DOHH2 (cell line): ENCODE results near the gene COL4A1.

Experiments
- H3F3A ChIP-seq: fragments of 200-600 bp; sonication (generic), shearing (Covaris generic); 2 replicates; pipeline ENCODE4 v1.6.0; 2016; ENCODE audit warnings: antibody characterized with exemption, mild to moderate bottlenecking; ENCODE audit not compliant: control insufficient read depth, insufficient read depth
- H3K27ac ChIP-seq: fragments of 200-600 bp; sonication (generic); 2 replicates; pipeline ENCODE4 v1.5.1; 2014; ENCODE audit warnings: low read depth, mild to moderate bottlenecking, low read length, moderate library complexity
- H3K27me3 ChIP-seq: fragments of 200-600 bp; sonication (generic); 2 replicates; pipeline ENCODE4 v1.6.1; 2014; ENCODE audit warnings: mild to moderate bottlenecking, low read length, mixed read lengths; ENCODE audit not compliant: control insufficient read depth
- H3K36me3 ChIP-seq: fragments of 200-600 bp; sonication (generic); 2 replicates; pipeline ENCODE4 v1.6.1; 2014; ENCODE audit warnings: mild to moderate bottlenecking, low read length, moderate library complexity, mixed read lengths; ENCODE audit not compliant: control insufficient read depth
- H3K4me1 ChIP-seq: fragments of 200-600 bp; sonication (generic); 2 replicates; pipeline ENCODE4 v1.6.1; 2014; ENCODE audit warnings: mild to moderate bottlenecking, low read length, mixed read lengths; ENCODE audit not compliant: control insufficient read depth
- H3K4me2 ChIP-seq: fragments of 200-600 bp; sonication (generic); 2 replicates; pipeline ENCODE4 v1.6.0; 2014; ENCODE audit warnings: mild to moderate bottlenecking, low read length, moderate library complexity
- H3K4me3 ChIP-seq: fragments of 200-600 bp; sonication (generic); 2 replicates; pipeline ENCODE4 v1.5.1; 2014; ENCODE audit warnings: mild to moderate bottlenecking, low read length, mixed read lengths
- H3K79me2 ChIP-seq: fragments of 200-600 bp; sonication (generic); 2 replicates; pipeline ENCODE4 v1.6.1; 2014; ENCODE audit warnings: mild to moderate bottlenecking, low read length, mixed read lengths; ENCODE audit not compliant: control insufficient read depth
- H3K9me2 ChIP-seq: fragments of 200-600 bp; sonication (generic); replicated peaks from 2 replicates; pipeline ENCODE4 v1.6.1; 2014; ENCODE audit warnings: mild to moderate bottlenecking, low read length, mixed read lengths; ENCODE audit not compliant: control insufficient read depth
- H3K9me3 ChIP-seq: fragments of 200-600 bp; sonication (generic); 2 replicates; pipeline ENCODE4 v1.6.1; 2014; ENCODE audit warnings: antibody characterized with exemption, low read length, mixed read lengths; ENCODE audit not compliant: control insufficient read depth, insufficient read depth
- H4K20me1 ChIP-seq: fragments of 200-600 bp; sonication (generic); 2 replicates; pipeline ENCODE4 v1.6.0; 2014; ENCODE audit warnings: low read depth, mild to moderate bottlenecking, antibody characterized with exemption, low read length, moderate library complexity; ENCODE audit not compliant: control insufficient read depth, insufficient read depth
- CTCF ChIP-seq: fragments of 200-600 bp; sonication (generic); IDR thresholded peaks from one replicate; pipeline ENCODE4 v1.5.1; 2014; ENCODE audit warnings: antibody characterized with exemption, mild to moderate bottlenecking, low read depth, low read length; ENCODE audit not compliant: poor library complexity, severe bottlenecking
- EZH2phosphoT487 ChIP-seq: fragments of 200-600 bp; sonication (generic); IDR thresholded peaks from 2 replicates; pipeline ENCODE4 v1.6.1; 2017; ENCODE audit warnings: borderline replicate concordance, mild to moderate bottlenecking, antibody characterized with exemption, low read length, moderate library complexity, mixed read lengths

Gene COL4A1

GRCh38 chr13:110130431-110130830 is 176.5 kb downstream of the COL4A1 start:
- Histone ChIP-seq H3K4me2 (no peak overlapping the region), H3K9me2 (no peaks in the 10 kb centered on the region), H3K9me3 (no peaks in the 10 kb centered on the region), H3K79me2 (no peaks in the 10 kb centered on the region), H3K27ac (no peak overlapping the region), H3K36me3 (no peaks in the 10 kb centered on the region), H4K20me1 (no peaks in the 10 kb centered on the region), H3K27me3 (peaks cover 4% of the 10 kb centered on the region; the same call in 1 of the 2 replicates), H3F3A (no peaks in the 10 kb centered on the region), H3K4me3 (no peak overlapping the region), H3K4me1 (no peaks in the 10 kb centered on the region)
- TF ChIP-seq CTCF (no peak), EZH2phosphoT487 (no peak)

- H3K4me1 ChIP-seq, result no peaks in the 10 kb centered on the region
- H3F3A ChIP-seq, result no peaks in the 10 kb centered on the region
- H3K9me3 ChIP-seq, result no peaks in the 10 kb centered on the region
- no peak overlapping the region for H3K4me3 ChIP-seq
- no peak overlapping the region for H3K4me2 ChIP-seq
- TF ChIP-seq CTCF (no peak), EZH2phosphoT487 (no peak)
- no peaks in the 10 kb centered on the region for H3K79me2 ChIP-seq
- H3K27me3 ChIP-seq, result peaks cover 5% of the 10 kb centered on the region; the same call in 1 of the 2 replicates
- no peaks in the 10 kb centered on the region for H3K36me3 ChIP-seq
- H4K20me1 ChIP-seq, result no peaks in the 10 kb centered on the region
- no peak overlapping the region for H3K27ac ChIP-seq
- no peaks in the 10 kb centered on the region for H3K9me2 ChIP-seq
These were observed 177.3 kb downstream of the COL4A1 start for GRCh38 chr13:110129539-110130186.

GRCh38 chr13:110129076-110129475 is 177.9 kb downstream of the COL4A1 start:
- H3K4me2 ChIP-seq, result no peak overlapping the region
- H3K4me1 ChIP-seq, result no peaks in the 10 kb centered on the region

More at GRCh38 chr13:110129076-110129475, 177.9 kb downstream of the COL4A1 start:
- TF ChIP-seq EZH2phosphoT487, result no peak
- TF ChIP-seq CTCF, result no peak
- H3K4me3 ChIP-seq, result no peak overlapping the region
- H4K20me1 ChIP-seq, result no peaks in the 10 kb centered on the region
- H3K79me2 ChIP-seq, result no peaks in the 10 kb centered on the region
- H3K9me2 ChIP-seq, result no peaks in the 10 kb centered on the region
- H3K27me3 ChIP-seq, result peaks cover 8% of the 10 kb centered on the region; the same call in 1 of the 2 replicates
- H3F3A ChIP-seq, result no peaks in the 10 kb centered on the region
- H3K27ac ChIP-seq, result no peak overlapping the region
- no peaks in the 10 kb centered on the region for H3K9me3 ChIP-seq
- H3K36me3 ChIP-seq, result no peaks in the 10 kb centered on the region
